K562 (cell line): ENCODE results near the gene GPER1. TPM values are rescaled to one million over a fixed set of nuclear protein-coding genes. Genes with fewer than 3 reads are reported as not detected.
A peak's percentile ranks its signal among the peaks of the same experiment; 100 is the strongest.

Source experiments
- ATAC-seq: fragments of 200-7000 bp; cut with Tn5 transposase; 3 replicates; pipeline ENCODE4 v1.9.1; 2020; ENCODE audit warnings: moderate library complexity
- BruUV-seq: library from RNA; stranded (reverse); fragments of 400-500 nt; replicated peaks from 2 replicates; lab custom pipeline; 2021; lab: Mats Ljungman, UMichigan
- CTCF ChIA-PET: fragments of 300-600 bp; formaldehyde crosslinking; extraction: SDS; loops from one replicate; lab custom pipeline; 2021; ENCODE audit warnings: low intra/inter-chr PET ratio; lab: Yijun Ruan, JAX
- POLR2A ChIA-PET: fragments of 300-600, 350-650 bp; sonication (Branson Sonifier 250); formaldehyde crosslinking; extraction: SDS; loops from one replicate; lab custom pipeline; 2021; ENCODE audit warnings: antibody characterized with exemption, inconsistent platforms; lab: Yijun Ruan, JAX
- DNase-seq, 4 experiments: peaks; one replicate each; pipeline versions ENCODE4 v3.0.0 to v3.0.0-alpha.2; 2011 to 2018; ENCODE audit warnings: low spot score in 3 of 4, mixed read lengths in 3 of 4; ENCODE audit errors: extremely low read depth in 1 of 4
- FAIRE-seq: peaks from 2 replicates; lab custom pipeline; 2011; peaks lifted over from hg19 to GRCh38; lab: Jason Lieb, UNC
- H2AFZ ChIP-seq: 2 replicates; pipeline ENCODE4 v1.6.0; 2011; ENCODE audit warnings: low read depth, low read length, control low read depth, inconsistent platforms
- H3K27ac ChIP-seq: fragments of 200-600 bp; 3 replicates; pipeline ENCODE4 v1.8.0; 2011; ENCODE audit warnings: low read depth, mild to moderate bottlenecking, control low read depth, inconsistent platforms, low read length, moderate library complexity, mixed read lengths; ENCODE audit errors: extremely low read depth
- H3K27me3 ChIP-seq, 2 experiments: fragments of 300-600 bp in 1 of 2; 2 replicates in 1 of 2; 3 replicates in 1 of 2; pipeline versions ENCODE4 v1.6.0 to v1.8.0; 2011; ENCODE audit warnings: inconsistent platforms in 2 of 2, low read length in 2 of 2, mild to moderate bottlenecking in 1 of 2, mixed read lengths in 1 of 2, moderate library complexity in 1 of 2; ENCODE audit not compliant: control insufficient read depth in 2 of 2, insufficient read depth in 2 of 2
- H3K36me3 ChIP-seq: fragments of 300-600 bp; 3 replicates; pipeline ENCODE4 v1.8.0; 2011; ENCODE audit warnings: mild to moderate bottlenecking, low read length, inconsistent platforms; ENCODE audit not compliant: control insufficient read depth, insufficient read depth
- H3K4me1 ChIP-seq, 2 experiments: fragments of 200-600 bp in 1 of 2; replicated peaks in 1 of 2; 2 replicates in 1 of 2; 3 replicates in 1 of 2; pipeline versions ENCODE4 v1.5.1 to v1.8.0; 2011; ENCODE audit warnings: inconsistent platforms in 2 of 2, low read length in 2 of 2, mild to moderate bottlenecking in 1 of 2, mixed read lengths in 1 of 2, moderate library complexity in 1 of 2; ENCODE audit not compliant: control insufficient read depth in 2 of 2, insufficient read depth in 2 of 2
- H3K4me2 ChIP-seq: 2 replicates; pipeline ENCODE4 v1.6.1; 2011; ENCODE audit warnings: low read length, control low read depth, inconsistent platforms, mixed read lengths; ENCODE audit not compliant: insufficient read depth
- H3K4me3 ChIP-seq: fragments of 200-600 bp; sonication (generic), shearing (Covaris generic); 2 replicates; pipeline ENCODE4 v1.5.1; 2016; ENCODE audit warnings: control low read depth, inconsistent platforms
- H3K79me2 ChIP-seq: fragments of 200-600 bp; 3 replicates; pipeline ENCODE4 v1.8.0; 2011; ENCODE audit warnings: low read length, inconsistent platforms; ENCODE audit not compliant: control insufficient read depth, insufficient read depth
- H3K9ac ChIP-seq, 2 experiments: 2 replicates each; pipeline versions ENCODE4 v1.6.0 to v1.6.1; 2011; ENCODE audit warnings: low read depth in 2 of 2, low read length in 2 of 2, control low read depth in 1 of 2, inconsistent platforms in 1 of 2, mild to moderate bottlenecking in 1 of 2, mixed read lengths in 1 of 2; ENCODE audit not compliant: insufficient read depth in 1 of 2
- H3K9me1 ChIP-seq: one replicate; pipeline ENCODE4 v1.6.0; 2011; ENCODE audit warnings: inconsistent platforms, mild to moderate bottlenecking, low read length, moderate library complexity; ENCODE audit not compliant: control insufficient read depth, insufficient read depth
- H3K9me3 ChIP-seq: replicated peaks from 2 replicates; pipeline ENCODE4 v1.5.1; 2011; ENCODE audit warnings: low read depth, low read length, inconsistent platforms; ENCODE audit not compliant: control insufficient read depth, insufficient read depth
- H4K20me1 ChIP-seq: replicated peaks from 2 replicates; pipeline ENCODE4 v1.6.1; 2011; ENCODE audit warnings: low read length, inconsistent platforms, mixed read lengths; ENCODE audit not compliant: control insufficient read depth, insufficient read depth
- CTCFL ChIP-seq: IDR thresholded peaks from 2 replicates; pipeline ENCODE4 v1.6.1; 2011; ENCODE audit warnings: borderline replicate concordance, low read depth, mild to moderate bottlenecking, moderate library complexity, low read length; ENCODE audit not compliant: insufficient read depth, poor library complexity, severe bottlenecking
- ELK3 ChIP-seq: fragments of 450-650 bp; formaldehyde crosslinking; IDR thresholded peaks from 2 replicates; pipeline ENCODE4 v1.4.0; 2020; ENCODE audit warnings: mild to moderate bottlenecking
- PHF8 ChIP-seq: fragments of 200-600 bp; sonication (generic); IDR thresholded peaks from 2 replicates; pipeline ENCODE4 v1.6.1; 2012; ENCODE audit warnings: mixed run types, mild to moderate bottlenecking, inconsistent platforms, low read length, moderate library complexity, borderline replicate concordance
- TAL1 ChIP-seq: fragments of 450-650 bp; IDR thresholded peaks from 2 replicates; pipeline ENCODE4 v1.6.1; 2016; ENCODE audit warnings: mild to moderate bottlenecking
- WGBS: fragments of 100-300 bp; shearing (Covaris generic); methylation state at CpG from one replicate; pipeline ENCODE4 v1.1.6; 2016; ENCODE audit warnings: low coverage, mixed read lengths; ENCODE audit not compliant: insufficient coverage; ENCODE audit errors: missing lambda C conversion rate; 5-methylcytosine and 5-hydroxymethylcytosine counted together
- in situ Hi-C: fragments of 300-500 bp; cut with MboI; formaldehyde crosslinking; loops from 4 replicates; pipeline ENCODE4 v1.15.0; 2018; ENCODE audit warnings: inconsistent platforms, mixed read lengths
- intact Hi-C: fragments of 100-400 bp; cut with micrococcal nuclease; formaldehyde crosslinking; loops from 2 replicates; pipeline ENCODE4 v1.14.2; 2022
- polyA plus RNA-seq, 8 experiments: library from polyadenylated mRNA; depleted of rRNA in 4 of 8; stranded (reverse) in 5 of 8; unstranded in 3 of 8; fragments of >200 nt; fragmentation: Nextera tagmentation in 2 of 8; fragmentation: Illumina TruSeq in 1 of 8; extraction: Ambion mirVana in 2 of 8; extraction: Trizol in 1 of 8; gene quantifications; 2 replicates each; pipeline versions ENCODE4 v1.2.1 to v1.2.3, GENCODE V29; 2011 to 2014; ENCODE audit warnings: inconsistent platforms in 1 of 8, missing spikeins in 1 of 8
- total RNA-seq, 7 experiments: library from RNA; depleted of rRNA in 6 of 7; stranded (reverse); fragments of >200 nt in 6 of 7; fragmentation: Illumina TruSeq in 2 of 7; extraction: Trizol in 2 of 7; gene quantifications; 2 replicates each; pipeline versions ENCODE4 v1.2.1 to v1.2.3, GENCODE V29; 2011 to 2021; ENCODE audit warnings: low replicate concordance in 1 of 7

The GPER1 gene
- total and polyA plus RNA-seq, 9 of the 15 experiments (the other 6 are each of a cell fraction or from before 2014, with no cell fraction given): 0.04 to 0.09 (median 0.08) TPM; not detected in 6

DNA sequence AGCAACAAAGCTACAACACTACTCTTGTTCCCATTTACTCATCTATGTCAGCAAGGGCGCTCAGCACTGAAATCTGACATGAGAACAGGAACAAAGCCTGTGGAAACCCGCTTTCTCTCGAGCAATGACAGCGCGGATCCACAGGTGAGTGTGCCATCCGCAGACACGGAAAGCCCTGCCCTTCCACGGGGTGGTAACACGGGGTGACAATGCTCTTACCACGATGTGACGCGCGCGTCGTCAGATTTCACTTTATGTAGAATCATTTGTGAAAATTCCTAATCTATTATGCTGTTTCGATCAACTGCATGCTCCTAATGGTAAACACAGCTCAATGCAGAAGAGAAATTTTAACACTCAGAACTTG is 37.7 kb downstream of the GPER1 start:
- H3K9me3 ChIP-seq: no peaks in the 10 kb centered on the region
- WGBS: 94% methylated on average over 16 of the region's 16 CpGs
- peaks cover 0 to 28% of the 10 kb centered on the region in 2 experiments; a peak in 2 of 5 replicates for H3K4me1 ChIP-seq
- H3K27me3 ChIP-seq: no peaks in the 10 kb centered on the region
- peaks cover 9% of the 10 kb centered on the region; the same call in 1 of the 3 replicates for H3K79me2 ChIP-seq
- no peak overlapping the region for H3K9ac ChIP-seq
- H3K9me1 ChIP-seq: no peaks in the 10 kb centered on the region
- no peak overlapping the region for H2AFZ ChIP-seq
- no peak for ATAC-seq
- H3K4me3 ChIP-seq: no peak overlapping the region
- TF ChIP-seq TAL1 (no peak), ELK3 (CRISPR knock-in tag) (no peak), CTCFL (no peak), PHF8 (0 out of 2 replicates have a peak, but pooled peaks have one; percentile 4)
- ChIA-PET POLR2A (interaction anchor here (0.7 kb wide), 1 partner anchor 75 kb away, joined by 3 read pairs; no protein-coding TSS in a partner anchor), CTCF (interaction anchor here (0.9 kb wide), 1 partner anchor 133 kb away, joined by 3 read pairs; no protein-coding TSS in a partner anchor)
- no peak overlapping the region for H3K27ac ChIP-seq
- BruUV-seq: no TSS peak
- DNase-seq: no peak
- no peak overlapping the region for H3K4me2 ChIP-seq
- in situ Hi-C loops: no loop called here
- intact Hi-C loops: no loop called here
- FAIRE-seq: no peak
- H4K20me1 ChIP-seq: no peaks in the 10 kb centered on the region
- peaks cover 23% of the 10 kb centered on the region for H3K36me3 ChIP-seq
